Left colon (tissue), 2 donors: ENCODE measurements around the gene ZNF135. TPM values are rescaled to one million over a fixed set of nuclear protein-coding genes. Genes with fewer than 3 reads are reported as not detected.

Source experiments
- ATAC-seq: fragments of 200-7000 bp; cut with Tn5 transposase; one replicate; pipeline ENCODE4 v1.9.1; 2020; ENCODE audit warnings: mild to moderate bottlenecking, moderate library complexity
- DNase-seq, 2 donors: peaks; one replicate each; pipeline ENCODE4 v3.0.0-alpha.2; 2020
- intact Hi-C, 2 donors: fragments of 100-400 bp; cut with DNase I in 1 of 2; cut with micrococcal nuclease in 1 of 2; formaldehyde crosslinking; loops; one replicate each; pipeline versions ENCODE4 v1.11.2 to v1.14.0; 2022; cut with DNase I, micrococcal nuclease
- total RNA-seq, 2 donors: library from RNA; stranded (reverse); fragmentation: NEBNext Ultra II Directional; extraction: Animal tissue kit (Norgen Biotek cat#: 25700); gene quantifications; one replicate each; pipeline ENCODE4 v1.2.1, GENCODE V29; 2021
- donor health status: DM: no; HTN: no; CAD: no.
- donor health status: DM: yes; HTN: yes; CAD: no.

The ZNF135 gene
- total RNA-seq, 2 donors from 2014 or later: 1.1 to 1.2 TPM

DNA sequence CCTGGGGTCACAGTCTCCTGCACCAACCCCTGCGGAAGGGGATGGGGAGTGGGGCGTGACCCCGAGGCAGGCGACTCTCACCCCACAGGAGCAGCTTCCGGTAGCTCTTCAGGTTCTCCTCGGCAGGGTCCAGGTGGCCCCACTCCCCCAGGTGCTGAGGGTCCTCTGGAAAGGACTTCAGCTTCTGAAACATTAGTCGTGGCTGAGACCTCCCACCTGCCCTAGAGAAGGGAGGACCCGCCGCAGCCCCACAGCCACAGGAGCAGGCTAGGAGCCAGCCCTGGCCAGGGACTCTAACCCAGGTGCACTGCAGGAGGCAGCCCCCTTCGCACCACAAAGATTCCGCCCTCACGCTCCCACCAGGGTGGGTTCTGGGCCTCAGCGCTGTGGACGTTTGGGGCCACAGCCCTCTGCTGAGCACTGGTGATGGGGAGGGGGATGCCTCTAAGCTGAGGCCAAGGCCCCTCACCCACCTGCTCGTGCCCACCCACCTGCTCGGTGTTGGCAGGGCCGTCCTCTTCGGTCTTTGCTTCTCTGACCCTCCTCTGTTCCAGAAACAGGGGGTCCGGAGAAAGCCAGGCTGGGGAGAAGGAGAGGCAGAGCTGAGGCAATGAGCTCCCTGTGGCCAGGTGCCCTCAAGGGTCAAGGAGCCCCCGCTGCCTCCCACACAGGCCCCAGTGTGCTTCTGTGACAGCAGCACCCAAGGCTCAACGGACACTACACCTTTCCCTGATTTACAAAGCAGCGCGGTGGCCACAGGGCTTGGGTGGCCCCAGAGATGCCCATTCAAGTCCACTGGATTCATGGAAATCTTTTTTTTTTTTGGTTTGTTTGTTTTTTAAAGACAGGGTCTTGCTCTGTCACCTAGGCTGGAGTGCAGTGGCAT lies 28.0 kb downstream of the ZNF135 start:
- ATAC-seq (no peak), DNase-seq (no peak)
- intact Hi-C loops: no loop called here

- ATAC-seq (no peak), DNase-seq (no peak)
- intact Hi-C loops: no loop called here
These were observed 29.5 kb downstream of the ZNF135 start for GRCh38 chr19:58088521-58089052.

GRCh38 chr19:58089846-58090245 lies 30.8 kb downstream of the ZNF135 start:
- intact Hi-C loops: no loop called here
- ATAC-seq: no peak
- DNase-seq: no peak

- DNase-seq (no peak), ATAC-seq (no peak)
- intact Hi-C loops: no loop called here
These were observed 32.3 kb downstream of the ZNF135 start for GRCh38 chr19:58091251-58091995.

DNA sequence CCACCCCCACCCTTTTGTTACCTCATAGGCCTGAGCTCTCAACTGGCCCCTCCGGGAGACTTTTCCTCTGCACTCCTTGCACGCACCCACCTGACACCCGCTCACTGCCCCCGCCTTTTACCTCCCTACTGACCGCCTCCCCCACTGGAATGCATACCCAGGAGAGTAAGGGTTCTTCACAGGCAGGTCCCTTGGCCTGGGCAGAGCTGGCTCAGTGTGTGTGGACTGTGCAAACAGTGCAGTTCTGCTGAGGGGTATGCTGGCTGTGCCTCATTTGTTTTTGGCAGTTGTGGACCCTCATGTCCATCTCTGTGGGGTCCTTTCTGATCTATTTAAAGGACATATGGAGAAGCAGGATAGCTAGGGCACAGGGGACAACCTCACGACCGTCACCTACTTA lies 34.0 kb downstream of the ZNF135 start:
- ATAC-seq (no peak), DNase-seq (no peak)
- intact Hi-C loops: no loop called here

GRCh38 chr19:58095328-58095727 lies 36.2 kb downstream of the ZNF135 start:
- intact Hi-C loops: no loop called here
- ATAC-seq: no peak
- DNase-seq: no peak

DNA sequence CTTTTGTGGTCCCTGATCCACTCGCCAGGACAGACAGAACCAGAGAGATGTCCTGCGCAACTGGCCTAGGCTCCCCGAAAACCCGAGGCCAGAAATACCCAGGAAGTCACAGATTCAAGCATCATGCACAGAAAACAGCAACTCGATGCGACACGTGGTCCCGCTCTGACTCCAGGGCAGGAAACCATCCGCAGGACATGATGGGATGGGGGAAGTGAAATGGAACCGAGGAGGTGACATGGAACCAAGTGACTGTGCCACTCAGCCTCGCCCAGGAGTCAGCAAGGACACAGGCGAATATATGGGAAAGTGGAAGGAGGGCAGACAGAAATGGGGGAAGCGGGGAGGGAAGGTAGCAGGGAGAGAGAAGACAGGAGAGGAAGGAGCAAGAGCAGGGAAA lies 37.8 kb downstream of the ZNF135 start:
- DNase-seq: no peak

GRCh38 chr19:58097349-58097748 lies 38.3 kb downstream of the ZNF135 start:
- intact Hi-C loops: no loop called here
- DNase-seq (no peak), ATAC-seq (no peak)

More for the DNA sequence above, 37.8 kb downstream of the ZNF135 start:
- intact Hi-C loops: no loop called here
- ATAC-seq: no peak

- DNase-seq: peak; percentile 94 to 96
- intact Hi-C loops: no loop called here
- peak; percentile 100 for ATAC-seq
These were observed 38.9 kb downstream of the ZNF135 start, which contains the start of gene ZSCAN18 for GRCh38 chr19:58097781-58098681. Gene ZSCAN18 (minus strand): TSS chr19:58098231. CDS start chr19:58090267, 7,964 bp downstream.

GRCh38 chr19:58098682-58098998 lies 39.6 kb downstream of the ZNF135 start:
- DNase-seq: no peak
- intact Hi-C loops: no loop called here
- no peak for ATAC-seq

- DNase-seq (no peak), ATAC-seq (no peak)
- intact Hi-C loops: no loop called here
These were observed 48.9 kb downstream of the ZNF135 start for GRCh38 chr19:58107778-58108545.

DNA sequence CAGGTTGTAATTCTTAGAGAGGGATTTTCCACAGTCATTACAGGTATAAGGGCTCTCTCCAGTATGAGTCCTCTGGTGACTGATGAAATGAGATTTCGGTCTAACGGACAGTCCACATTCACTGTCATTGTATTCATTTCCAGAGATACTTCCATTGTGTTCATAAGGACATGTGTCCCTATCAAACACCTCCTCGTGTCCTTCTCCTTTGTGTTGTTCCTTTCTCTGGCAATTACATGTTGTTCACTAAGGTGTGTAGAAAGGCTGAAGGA lies 49.4 kb downstream of the ZNF135 start:
- DNase-seq (no peak), ATAC-seq (no peak)
- intact Hi-C loops: no loop called here

GRCh38 chr19:58117841-58118575 lies 58.9 kb downstream of the ZNF135 start:
- DNase-seq (no peak), ATAC-seq (no peak)

GRCh38 chr19:58118979-58119733 lies 60.1 kb downstream of the ZNF135 start:
- intact Hi-C loops: no loop called here
- no peak for ATAC-seq
- no peak for DNase-seq

More at GRCh38 chr19:58117841-58118575, 58.9 kb downstream of the ZNF135 start:
- intact Hi-C loops: no loop called here
